Endothelial cell of umbilical vein (primary cell): ENCODE measurements around the gene PIK3R6. TPM values are rescaled to one million over a fixed set of nuclear protein-coding genes. Genes with fewer than 3 reads are reported as not detected.

Experiments
- BruUV-seq: library from RNA; stranded (reverse); fragments of 400-500 nt; replicated peaks from 2 replicates; lab custom pipeline; 2021; lab: Mats Ljungman, UMichigan
- CTCF ChIA-PET: fragments of 300-600, 350-600 bp; sonication (Branson Sonifier 250); formaldehyde crosslinking; loops from one replicate; lab custom pipeline; 2021; ENCODE audit warnings: antibody characterized with exemption, inconsistent platforms; lab: Charles Lee
- POLR2A ChIA-PET: fragments of 300-600, 350-600 bp; sonication (Branson Sonifier 250); formaldehyde crosslinking; loops from one replicate; lab custom pipeline; 2021; ENCODE audit warnings: antibody characterized with exemption, inconsistent platforms; lab: Charles Lee
- DNase-seq: peaks from one replicate; pipeline ENCODE4 v3.0.0-alpha.2; 2011; ENCODE audit warnings: low read depth, low spot score
- FAIRE-seq: peaks from 2 replicates; lab custom pipeline; 2011; peaks lifted over from hg19 to GRCh38; lab: Jason Lieb, UNC
- H2AFZ ChIP-seq: 2 replicates; pipeline ENCODE4 v1.6.0; 2012; ENCODE audit warnings: low read depth, low read length, control low read depth, inconsistent platforms
- H3K27ac ChIP-seq: 2 replicates; pipeline ENCODE4 v1.5.1; 2011; ENCODE audit warnings: low read depth, mild to moderate bottlenecking, control low read depth, low read length, moderate library complexity; ENCODE audit not compliant: insufficient read depth
- H3K27me3 ChIP-seq, 2 experiments: 2 replicates each; pipeline versions ENCODE4 v1.6.0 to v1.6.1; 2011; ENCODE audit warnings: low read length in 2 of 2, mixed read lengths in 1 of 2; ENCODE audit not compliant: control insufficient read depth in 2 of 2, insufficient read depth in 2 of 2
- H3K36me3 ChIP-seq, 2 experiments: 2 replicates in 1 of 2; 3 replicates in 1 of 2; pipeline ENCODE4 v1.5.1; 2011; ENCODE audit warnings: low read length in 2 of 2, mild to moderate bottlenecking in 1 of 2, moderate library complexity in 1 of 2; ENCODE audit not compliant: control insufficient read depth in 2 of 2, insufficient read depth in 2 of 2; ENCODE audit errors: extremely low read depth in 1 of 2
- H3K4me1 ChIP-seq: 3 replicates; pipeline ENCODE4 v1.5.1; 2011; ENCODE audit warnings: mild to moderate bottlenecking, low read length; ENCODE audit not compliant: control insufficient read depth, insufficient read depth; ENCODE audit errors: extremely low read depth
- H3K4me2 ChIP-seq: 2 replicates; pipeline ENCODE4 v1.6.1; 2011; ENCODE audit warnings: low read length, control low read depth, mixed read lengths; ENCODE audit not compliant: insufficient read depth
- H3K4me3 ChIP-seq, 3 experiments: fragments of 200-600 bp in 1 of 3; sonication (generic), shearing (Covaris generic) in 1 of 3; replicated peaks in 1 of 3; 2 replicates each; pipeline ENCODE4 v1.5.1; 2011 to 2016; ENCODE audit warnings: control low read depth in 3 of 3, low read length in 3 of 3, mild to moderate bottlenecking in 2 of 3, inconsistent platforms in 1 of 3, low read depth in 1 of 3, moderate library complexity in 1 of 3; ENCODE audit not compliant: insufficient read depth in 1 of 3
- H3K79me2 ChIP-seq: 2 replicates; pipeline ENCODE4 v1.6.0; 2012; ENCODE audit warnings: low read length, inconsistent platforms; ENCODE audit not compliant: control insufficient read depth, insufficient read depth
- H3K9ac ChIP-seq: replicated peaks from 2 replicates; pipeline ENCODE3; 2011; ENCODE audit warnings: low read length, control low read depth; ENCODE audit not compliant: insufficient read depth; ENCODE audit errors: extremely low read depth
- H3K9me1 ChIP-seq: replicated peaks from 3 replicates; pipeline ENCODE4 v1.6.0; 2011; ENCODE audit warnings: mild to moderate bottlenecking, low read length; ENCODE audit not compliant: control insufficient read depth, insufficient read depth; ENCODE audit errors: extremely low read depth
- H3K9me3 ChIP-seq: replicated peaks from 2 replicates; pipeline ENCODE4 v1.5.1; 2012; ENCODE audit warnings: low read length, inconsistent platforms; ENCODE audit not compliant: control insufficient read depth, insufficient read depth
- H4K20me1 ChIP-seq: replicated peaks from 2 replicates; pipeline ENCODE3; 2011; ENCODE audit warnings: mild to moderate bottlenecking, low read length; ENCODE audit not compliant: control insufficient read depth, insufficient read depth; ENCODE audit errors: extremely low read depth
- EZH2 ChIP-seq: IDR thresholded peaks from 2 replicates; pipeline ENCODE4 v1.6.1; 2012; ENCODE audit warnings: borderline replicate concordance, low read depth, mild to moderate bottlenecking, moderate library complexity, low read length, inconsistent platforms; ENCODE audit not compliant: severe bottlenecking
- FOS ChIP-seq: IDR thresholded peaks from 2 replicates; pipeline ENCODE4 v1.6.1; 2011; ENCODE audit warnings: mild to moderate bottlenecking, low read length, moderate library complexity, borderline replicate concordance; ENCODE audit not compliant: insufficient read depth
- GATA2 ChIP-seq: IDR thresholded peaks from 2 replicates; pipeline ENCODE4 v1.7.0; 2011; ENCODE audit warnings: low read depth, mild to moderate bottlenecking, moderate library complexity, mixed read lengths, low read length; ENCODE audit not compliant: insufficient read length, insufficient read depth
- JUN ChIP-seq: IDR thresholded peaks from 2 replicates; pipeline ENCODE4 v1.6.1; 2011; ENCODE audit warnings: borderline replicate concordance, low read depth; ENCODE audit not compliant: insufficient read length, insufficient read depth
- MYC ChIP-seq: IDR thresholded peaks from one replicate; pipeline ENCODE4 v1.6.1; 2011; ENCODE audit warnings: mild to moderate bottlenecking, low read depth, low read length
- POLR2A ChIP-seq: IDR thresholded peaks from 2 replicates; pipeline ENCODE4 v1.6.1; 2012; ENCODE audit warnings: low read depth, mild to moderate bottlenecking, control low read depth, low read length
- POLR2AphosphoS5 ChIP-seq: IDR thresholded peaks from 2 replicates; pipeline ENCODE4 v1.6.1; 2012; ENCODE audit warnings: low read depth, mild to moderate bottlenecking, control low read depth, low read length, moderate library complexity; ENCODE audit not compliant: insufficient read depth
- dilution Hi-C: fragments of 300-500 bp; cut with MboI; formaldehyde crosslinking; loops from one replicate; pipeline ENCODE4 v1.15.0; 2019; ENCODE audit warnings: low sequenced_read_pairs; ENCODE audit not compliant: extremely low pct_ligation_motif_present
- intact Hi-C: fragments of 100-400 bp; cut with micrococcal nuclease; formaldehyde crosslinking; loops from one replicate; pipeline ENCODE4 v1.10.0; 2022
- polyA plus RNA-seq, 4 experiments: library from polyadenylated mRNA; depleted of rRNA in 3 of 4; stranded (reverse) in 3 of 4; unstranded in 1 of 4; fragments of >200 nt; gene quantifications; 2 replicates each; pipeline versions ENCODE4 v1.2.1 to v1.2.3, GENCODE V29; 2011 to 2012; ENCODE audit warnings: missing spikeins in 1 of 4
- total RNA-seq: library from RNA; stranded (reverse); gene quantifications from 2 replicates; pipeline ENCODE4 v1.2.3, GENCODE V29; 2021
- TF ChIP-seq, protein P1 (sequence below), 2 donors: IDR thresholded peaks; 1 replicate in 1 of 2; 2 replicates in 1 of 2; pipeline ENCODE4 v1.5.1; 2011; ENCODE audit warnings: low read length in 2 of 2, mild to moderate bottlenecking in 2 of 2, moderate library complexity in 2 of 2, control low read depth in 1 of 2, inconsistent platforms in 1 of 2, low read depth in 1 of 2; ENCODE audit not compliant: insufficient read depth in 1 of 2; ENCODE audit errors: extremely low read depth in 1 of 2
- TF ChIP-seq, protein P2 (sequence below): IDR thresholded peaks from 2 replicates; pipeline ENCODE4 v1.6.1; 2011; ENCODE audit not compliant: insufficient read depth, insufficient read length

Gene PIK3R6
- total and polyA plus RNA-seq, 2 donors (not counting 3 experiments of a cell fraction or from before 2014, with no cell fraction given) = not detected

- ChIA-PET POLR2A (no interaction called here), CTCF (no interaction called here)
- Histone ChIP-seq H3K27ac (no peak overlapping the region), H4K20me1 (no peaks in the 10 kb centered on the region), H3K79me2 (no peaks in the 10 kb centered on the region), H2AFZ (no peak overlapping the region), H3K36me3 (no peaks in the 10 kb centered on the region), H3K4me3 (no peak overlapping the region), H3K27me3 (no peaks in the 10 kb centered on the region), H3K9me1 (no peaks in the 10 kb centered on the region), H3K4me1 (no peaks in the 10 kb centered on the region), H3K4me2 (no peak overlapping the region), H3K9me3 (no peaks in the 10 kb centered on the region), H3K9ac (no peak overlapping the region)
- FAIRE-seq = no peak
- DNase-seq = no peak
- no TSS peak for BruUV-seq
- dilution Hi-C loops = no loop called here
- intact Hi-C loops = no loop called here
- TF ChIP-seq POLR2AphosphoS5 = no peak
- TF ChIP-seq GATA2 = no peak
- no peak for TF ChIP-seq JUN
- TF ChIP-seq POLR2A = no peak
- TF ChIP-seq FOS = no peak
- no peak for TF ChIP-seq MYC
- TF ChIP-seq, protein P1, sequence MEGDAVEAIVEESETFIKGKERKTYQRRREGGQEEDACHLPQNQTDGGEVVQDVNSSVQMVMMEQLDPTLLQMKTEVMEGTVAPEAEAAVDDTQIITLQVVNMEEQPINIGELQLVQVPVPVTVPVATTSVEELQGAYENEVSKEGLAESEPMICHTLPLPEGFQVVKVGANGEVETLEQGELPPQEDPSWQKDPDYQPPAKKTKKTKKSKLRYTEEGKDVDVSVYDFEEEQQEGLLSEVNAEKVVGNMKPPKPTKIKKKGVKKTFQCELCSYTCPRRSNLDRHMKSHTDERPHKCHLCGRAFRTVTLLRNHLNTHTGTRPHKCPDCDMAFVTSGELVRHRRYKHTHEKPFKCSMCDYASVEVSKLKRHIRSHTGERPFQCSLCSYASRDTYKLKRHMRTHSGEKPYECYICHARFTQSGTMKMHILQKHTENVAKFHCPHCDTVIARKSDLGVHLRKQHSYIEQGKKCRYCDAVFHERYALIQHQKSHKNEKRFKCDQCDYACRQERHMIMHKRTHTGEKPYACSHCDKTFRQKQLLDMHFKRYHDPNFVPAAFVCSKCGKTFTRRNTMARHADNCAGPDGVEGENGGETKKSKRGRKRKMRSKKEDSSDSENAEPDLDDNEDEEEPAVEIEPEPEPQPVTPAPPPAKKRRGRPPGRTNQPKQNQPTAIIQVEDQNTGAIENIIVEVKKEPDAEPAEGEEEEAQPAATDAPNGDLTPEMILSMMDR (IDR thresholded peaks at IDR 0.05; ENCODE audit: extremely low read depth in 1 of 2, insufficient read depth in 1 of 2, low read depth in 1 of 2, low read length in 2 of 2) = no peak
- TF ChIP-seq, protein P2, sequence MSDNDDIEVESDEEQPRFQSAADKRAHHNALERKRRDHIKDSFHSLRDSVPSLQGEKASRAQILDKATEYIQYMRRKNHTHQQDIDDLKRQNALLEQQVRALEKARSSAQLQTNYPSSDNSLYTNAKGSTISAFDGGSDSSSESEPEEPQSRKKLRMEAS = no peak
- no peak for TF ChIP-seq EZH2
These were observed 5.0 kb downstream of the PIK3R6 start for GRCh38 chr17:8862213-8863056.
